WTC11 (cell line): ENCODE measurements around the gene LPP. TPM values are rescaled to one million over a fixed set of nuclear protein-coding genes. Genes with fewer than 3 reads are reported as not detected.

Source experiments
- ATAC-seq: fragments of 200-7000 bp; cut with Tn5 transposase; 2 replicates; pipeline ENCODE4 v1.10.0; 2021; ENCODE audit warnings: mild to moderate bottlenecking, moderate library complexity
- CTCF ChIA-PET: fragments of 300-600 bp; sonication (Branson Sonifier 250); formaldehyde crosslinking; loops from one replicate; lab custom pipeline; 2021; ENCODE audit warnings: antibody characterized with exemption; lab: Charles Lee
- POLR2A ChIA-PET: fragments of 350-600 bp; sonication (Branson Sonifier 250); formaldehyde crosslinking; loops from one replicate; lab custom pipeline; 2021; ENCODE audit warnings: antibody characterized with exemption; lab: Charles Lee
- DNase-seq: peaks from one replicate; pipeline ENCODE4 v3.0.0; 2021; ENCODE audit warnings: low spot score
- H3K27ac Mint-ChIP-seq: 2 replicates; pipeline ENCODE4 v1.8.0; 2021; ENCODE audit warnings: mixed read lengths
- H3K27me3 Mint-ChIP-seq: 2 replicates; pipeline ENCODE4 v1.8.0; 2021; ENCODE audit warnings: low read depth, mild to moderate bottlenecking, moderate library complexity, mixed read lengths
- H3K36me3 Mint-ChIP-seq: 2 replicates; pipeline ENCODE4 v1.8.0; 2021; ENCODE audit warnings: mixed read lengths
- H3K4me1 Mint-ChIP-seq: 2 replicates; pipeline ENCODE4 v1.8.0; 2022; ENCODE audit warnings: mixed read lengths
- H3K4me3 Mint-ChIP-seq: 2 replicates; pipeline ENCODE4 v1.8.0; 2021; ENCODE audit warnings: mild to moderate bottlenecking, moderate library complexity, mixed read lengths
- H3K9me3 Mint-ChIP-seq: 2 replicates; pipeline ENCODE4 v1.8.0; 2021; ENCODE audit warnings: mixed read lengths
- AR ChIP-seq: fragments of 250-450 bp; sonication (Bioruptor Pico); IDR thresholded peaks from 2 replicates; pipeline ENCODE4 v1.9.0; 2021; ENCODE audit warnings: mild to moderate bottlenecking
- CBFB ChIP-seq: sonication (generic); formaldehyde crosslinking; IDR thresholded peaks from 2 replicates; pipeline ENCODE4 v1.8.1; 2022; ENCODE audit warnings: mild to moderate bottlenecking, low read depth, missing genetic modification reagents
- CREM ChIP-seq: sonication (generic); formaldehyde crosslinking; IDR thresholded peaks from 2 replicates; pipeline ENCODE4 v1.8.1; 2022; ENCODE audit warnings: mild to moderate bottlenecking, missing genetic modification reagents, moderate library complexity
- E2F4 ChIP-seq: sonication (generic); formaldehyde crosslinking; IDR thresholded peaks from 2 replicates; pipeline ENCODE4 v1.8.1; 2022; ENCODE audit warnings: low read depth, mild to moderate bottlenecking, moderate library complexity, missing genetic modification reagents, borderline replicate concordance
- ELF4 ChIP-seq: sonication (generic); formaldehyde crosslinking; IDR thresholded peaks from 2 replicates; pipeline ENCODE4 v1.8.1; 2022; ENCODE audit warnings: low read depth, mild to moderate bottlenecking, moderate library complexity, missing genetic modification reagents
- ETV6 ChIP-seq: sonication (generic); formaldehyde crosslinking; IDR thresholded peaks from 2 replicates; pipeline ENCODE4 v1.8.1; 2022; ENCODE audit warnings: mild to moderate bottlenecking, missing genetic modification reagents
- FOXK1 ChIP-seq: sonication (generic); formaldehyde crosslinking; IDR thresholded peaks from 2 replicates; pipeline ENCODE4 v1.8.0; 2022; ENCODE audit warnings: mild to moderate bottlenecking, moderate library complexity, missing genetic modification reagents
- HMGXB4 ChIP-seq: sonication (generic); formaldehyde crosslinking; IDR thresholded peaks from 2 replicates; pipeline ENCODE4 v1.8.1; 2023; ENCODE audit warnings: mild to moderate bottlenecking, moderate library complexity, missing genetic modification reagents
- KAT7 ChIP-seq: sonication (generic); formaldehyde crosslinking; IDR thresholded peaks from 2 replicates; pipeline ENCODE4 v1.8.1; 2023; ENCODE audit warnings: missing genetic modification reagents, mild to moderate bottlenecking, borderline replicate concordance
- MXD4 ChIP-seq: fragments of 250-450 bp; sonication (Bioruptor Pico); IDR thresholded peaks from 2 replicates; pipeline ENCODE4 v1.8.0; 2021; ENCODE audit warnings: mild to moderate bottlenecking, moderate library complexity, borderline replicate concordance
- NFYB ChIP-seq: sonication (generic); formaldehyde crosslinking; conservative IDR thresholded peaks from 2 replicates; pipeline ENCODE4 v1.8.0; 2022; ENCODE audit warnings: low read depth, missing genetic modification reagents
- PRDM15 ChIP-seq: sonication (generic); formaldehyde crosslinking; IDR thresholded peaks from 2 replicates; pipeline ENCODE4 v1.8.0; 2022; ENCODE audit warnings: missing genetic modification reagents
- PREB ChIP-seq: sonication (generic); formaldehyde crosslinking; IDR thresholded peaks from 2 replicates; pipeline ENCODE4 v1.8.1; 2022; ENCODE audit warnings: mild to moderate bottlenecking, missing genetic modification reagents, moderate library complexity, borderline replicate concordance
- SMAD3 ChIP-seq: sonication (generic); formaldehyde crosslinking; IDR thresholded peaks from 2 replicates; pipeline ENCODE4 v1.8.0; 2022; ENCODE audit warnings: missing genetic modification reagents, mild to moderate bottlenecking, borderline replicate concordance
- SP1 ChIP-seq: sonication (generic); formaldehyde crosslinking; conservative IDR thresholded peaks from 2 replicates; pipeline ENCODE4 v1.8.1; 2022; ENCODE audit warnings: missing genetic modification reagents
- TEAD4 ChIP-seq: sonication (generic); formaldehyde crosslinking; IDR thresholded peaks from 2 replicates; pipeline ENCODE4 v1.8.0; 2022; ENCODE audit warnings: mild to moderate bottlenecking, missing genetic modification reagents
- ZBTB21 ChIP-seq: sonication (generic); formaldehyde crosslinking; IDR thresholded peaks from 2 replicates; pipeline ENCODE4 v1.8.1; 2023; ENCODE audit warnings: mild to moderate bottlenecking, missing genetic modification reagents, borderline replicate concordance
- ZMAT4 ChIP-seq: fragments of 250-450 bp; sonication (Bioruptor Pico); IDR thresholded peaks from 2 replicates; pipeline ENCODE4 v1.9.0; 2021; ENCODE audit warnings: mild to moderate bottlenecking
- ZNF121 ChIP-seq: sonication (generic); formaldehyde crosslinking; IDR thresholded peaks from 2 replicates; pipeline ENCODE4 v1.8.0; 2023; ENCODE audit warnings: missing genetic modification reagents
- ZNF138 ChIP-seq: sonication (generic); formaldehyde crosslinking; conservative IDR thresholded peaks from 2 replicates; pipeline ENCODE4 v1.8.1; 2022; ENCODE audit warnings: mild to moderate bottlenecking, moderate library complexity, missing genetic modification reagents
- ZNF232 ChIP-seq: sonication (generic); formaldehyde crosslinking; IDR thresholded peaks from 2 replicates; pipeline ENCODE4 v1.8.0; 2022; ENCODE audit warnings: mild to moderate bottlenecking, missing genetic modification reagents
- ZNF416 ChIP-seq: fragments of 250-450 bp; sonication (Bioruptor Pico); IDR thresholded peaks from 2 replicates; pipeline ENCODE4 v1.9.0; 2021; ENCODE audit warnings: mild to moderate bottlenecking, inconsistent platforms
- total RNA-seq: library from RNA; stranded (reverse); gene quantifications from 3 replicates; pipeline ENCODE4 v1.2.3, GENCODE V29; 2021

LPP gene
- total RNA-seq, 1 experiment from 2014 or later: 49.6 TPM

GRCh38 chr3:188471723-188472122, 317.8 kb downstream of the LPP start:
- ChIA-PET CTCF (no interaction called here), POLR2A (no interaction called here)
- no peaks in the 10 kb centered on the region; the same call in 1 of the 2 replicates for H3K4me1 Mint-ChIP-seq
- no peak overlapping the region for H3K4me3 Mint-ChIP-seq
- no peak overlapping the region for H3K27ac Mint-ChIP-seq
- no peak for DNase-seq
- TF ChIP-seq NFYB (CRISPR knock-in tag) (no peak), KAT7 (no peak), ZMAT4 (no peak)
- H3K36me3 Mint-ChIP-seq: no peaks in the 10 kb centered on the region
- H3K27me3 Mint-ChIP-seq: no peaks in the 10 kb centered on the region
- peaks cover 5% of the 10 kb centered on the region for H3K9me3 Mint-ChIP-seq
- no peak for ATAC-seq

GRCh38 chr3:188472336-188472735, 318.4 kb downstream of the LPP start:
- H3K9me3 Mint-ChIP-seq: peaks cover 3% of the 10 kb centered on the region
- DNase-seq (no peak), ATAC-seq (no peak)
- H3K36me3 Mint-ChIP-seq: no peaks in the 10 kb centered on the region
- no peaks in the 10 kb centered on the region for H3K27me3 Mint-ChIP-seq
- no peak for TF ChIP-seq TEAD4 (CRISPR knock-in tag)
- TF ChIP-seq CREM (CRISPR knock-in tag): no peak
- TF ChIP-seq HMGXB4 (CRISPR knock-in tag): no peak
- TF ChIP-seq PREB (CRISPR knock-in tag): no peak
- no peak for TF ChIP-seq ZBTB21 (CRISPR knock-in tag)
- TF ChIP-seq E2F4 (CRISPR knock-in tag): no peak
- TF ChIP-seq ZNF232 (CRISPR knock-in tag): no peak
- no peak for TF ChIP-seq FOXK1 (CRISPR knock-in tag)
- no peak for TF ChIP-seq ZNF416 (CRISPR knock-in tag)
- TF ChIP-seq ZNF121 (CRISPR knock-in tag): no peak
- H3K4me3 Mint-ChIP-seq: no peak overlapping the region
- H3K27ac Mint-ChIP-seq: no peak overlapping the region
- ChIA-PET POLR2A (no interaction called here), CTCF (no interaction called here)
- H3K4me1 Mint-ChIP-seq: no peaks in the 10 kb centered on the region; the same call in 1 of the 2 replicates

GRCh38 chr3:188473045-188473444, 319.1 kb downstream of the LPP start:
- ChIA-PET CTCF (no interaction called here), POLR2A (no interaction called here)
- ATAC-seq (no peak), DNase-seq (no peak)
- Mint-ChIP-seq H3K4me1 (peaks cover 3% of the 10 kb centered on the region), H3K36me3 (no peaks in the 10 kb centered on the region), H3K9me3 (no peaks in the 10 kb centered on the region), H3K27ac (no peak overlapping the region), H3K4me3 (no peak overlapping the region), H3K27me3 (no peaks in the 10 kb centered on the region)
- TF ChIP-seq CBFB (no peak), KAT7 (no peak), NFYB (CRISPR knock-in tag) (no peak), AR (no peak), ZNF138 (CRISPR knock-in tag) (no peak), SP1 (CRISPR knock-in tag) (no peak), ETV6 (CRISPR knock-in tag) (no peak), MXD4 (no peak), ELF4 (CRISPR knock-in tag) (no peak), SMAD3 (CRISPR knock-in tag) (no peak), PRDM15 (no peak)
